RPMI7951 (cell line): ENCODE measurements around the gene TMEM143. TPM values are rescaled to one million over a fixed set of nuclear protein-coding genes. Genes with fewer than 3 reads are reported as not detected.
"Not testable (repeated sequence)": the region's sequence is repeated elsewhere in the genome, so short reads cannot be mapped to it uniquely, and the experiment has no call there.

Experiments used
- DNase-seq: peaks from one replicate; pipeline ENCODE4 v3.0.0-alpha.2; 2012; ENCODE audit warnings: low read depth
- total RNA-seq: library from RNA; depleted of rRNA; stranded (reverse); fragments of >200 nt; shearing (Covaris generic); gene quantifications from 2 replicates; pipeline ENCODE4 v1.2.3, GENCODE V29; 2014; rRNA removed

TMEM143 gene
- 4.4 and 6.4 TPM in 2 replicates for total RNA-seq

DNA sequence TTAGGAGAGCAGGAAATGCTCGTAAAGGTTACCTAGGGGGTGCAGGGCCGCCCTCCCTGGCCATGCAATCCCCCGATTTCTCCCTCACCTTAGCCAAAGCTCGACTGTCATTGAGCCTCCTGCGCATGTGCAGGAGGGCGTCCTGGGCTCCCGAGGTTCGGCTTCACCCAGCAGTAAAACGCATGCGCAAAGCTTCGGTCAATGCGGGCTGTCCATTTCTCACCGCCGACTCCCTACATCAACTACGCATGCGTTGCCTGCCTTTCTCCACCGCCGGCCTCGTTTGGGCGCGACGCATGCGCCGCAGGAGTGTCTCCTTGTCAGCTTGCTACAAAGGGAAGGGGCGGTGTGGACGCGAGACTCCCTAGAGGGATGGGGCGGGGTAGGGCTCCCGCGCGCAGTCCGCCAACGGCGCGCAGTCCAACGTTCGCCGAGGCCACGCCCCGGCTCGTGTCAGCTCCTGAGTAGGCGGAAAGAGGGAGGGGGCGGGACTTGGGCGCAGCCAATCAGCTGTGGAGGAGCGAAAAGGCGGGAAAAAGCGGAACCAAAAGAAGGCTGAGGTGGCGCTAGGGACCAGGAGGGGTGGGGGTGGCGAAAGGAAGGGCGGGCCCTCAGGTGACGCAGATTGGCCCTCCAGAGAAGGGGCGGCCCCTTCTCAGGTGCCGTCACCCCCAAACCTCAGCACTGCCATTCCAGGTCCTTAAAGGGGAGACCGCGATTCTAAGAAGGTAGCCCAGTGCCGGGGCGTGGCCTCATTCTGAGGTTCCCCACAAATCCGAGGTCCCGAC, at the start of gene TMEM143, which contains the start of gene SYNGR4:
TSS of gene TMEM143 (minus strand) at position 131 of the 788 bp plus-strand sequence. CDS start at position 111, 20 bp downstream.
TSS of gene SYNGR4 (plus strand) at position 558 of the 788 bp plus-strand sequence. CDS start 1,476 bp downstream, outside the sequence.
- DNase-seq = peak; percentile 99

DNA sequence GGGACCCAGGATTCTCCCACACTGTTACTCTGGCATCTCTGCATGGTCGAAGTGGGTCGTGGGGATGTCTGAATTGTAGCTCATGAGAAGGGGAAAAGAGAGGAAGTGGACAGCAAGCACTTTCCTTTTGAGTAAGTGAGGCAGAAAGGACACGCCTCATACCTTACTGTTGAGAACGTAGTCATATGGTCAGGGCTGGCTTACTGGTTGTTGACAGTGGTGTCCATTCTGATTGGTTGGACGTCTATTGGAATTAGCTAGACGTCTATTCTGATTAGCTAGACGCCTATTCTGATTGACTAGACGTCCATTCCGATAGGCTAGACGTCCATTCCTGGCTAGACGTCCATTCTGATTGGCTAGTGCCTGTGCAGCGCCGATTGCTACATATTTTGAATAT, 42.1 kb upstream of the TMEM143 start:
- no peak for DNase-seq

DNA sequence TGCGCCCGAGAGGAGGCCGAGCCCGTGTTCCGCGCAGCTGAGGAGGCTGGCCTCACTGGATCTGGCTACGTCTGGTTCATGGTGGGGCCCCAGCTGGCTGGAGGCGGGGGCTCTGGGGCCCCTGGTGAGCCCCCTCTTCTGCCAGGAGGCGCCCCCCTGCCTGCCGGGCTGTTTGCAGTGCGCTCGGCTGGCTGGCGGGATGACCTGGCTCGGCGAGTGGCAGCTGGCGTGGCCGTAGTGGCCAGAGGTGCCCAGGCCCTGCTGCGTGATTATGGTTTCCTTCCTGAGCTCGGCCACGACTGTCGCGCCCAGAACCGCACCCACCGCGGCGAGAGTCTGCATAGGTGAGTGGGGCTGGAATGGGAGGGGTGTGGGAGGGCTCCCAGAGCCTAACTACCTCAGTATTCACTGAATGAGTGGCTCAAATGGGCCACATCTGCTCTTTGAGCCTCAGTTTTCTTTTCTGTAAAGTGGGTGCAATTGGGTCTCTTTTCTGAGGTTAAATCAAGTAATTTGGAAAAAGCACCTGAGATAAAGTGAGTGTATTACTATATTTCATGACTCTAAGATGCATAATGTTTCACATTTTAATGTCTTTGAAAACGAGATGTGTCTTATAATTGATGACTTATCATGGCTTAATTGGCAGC, 41.4 kb upstream of the TMEM143 start:
- DNase-seq = no peak

DNA sequence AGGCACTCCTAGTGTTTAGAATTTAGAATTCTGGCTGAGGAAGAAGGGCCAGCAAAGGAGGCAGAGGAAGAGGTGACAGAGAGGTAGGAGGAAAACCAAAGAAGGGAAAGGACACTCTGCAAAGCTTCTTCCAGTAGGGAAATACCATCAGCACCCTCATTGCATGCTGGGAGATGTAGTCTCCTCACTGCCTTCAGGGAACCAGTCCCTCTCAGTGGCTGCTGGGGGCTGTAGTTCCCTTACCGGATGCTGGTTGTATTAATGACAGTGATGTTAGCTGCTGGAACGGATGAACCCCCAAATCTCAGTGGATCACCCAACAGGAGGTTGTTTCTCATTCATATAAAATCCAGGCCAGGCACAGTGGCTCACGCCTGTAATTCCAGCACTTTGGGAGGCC, 39.9 kb upstream of the TMEM143 start:
- peak; percentile 77 for DNase-seq

DNA sequence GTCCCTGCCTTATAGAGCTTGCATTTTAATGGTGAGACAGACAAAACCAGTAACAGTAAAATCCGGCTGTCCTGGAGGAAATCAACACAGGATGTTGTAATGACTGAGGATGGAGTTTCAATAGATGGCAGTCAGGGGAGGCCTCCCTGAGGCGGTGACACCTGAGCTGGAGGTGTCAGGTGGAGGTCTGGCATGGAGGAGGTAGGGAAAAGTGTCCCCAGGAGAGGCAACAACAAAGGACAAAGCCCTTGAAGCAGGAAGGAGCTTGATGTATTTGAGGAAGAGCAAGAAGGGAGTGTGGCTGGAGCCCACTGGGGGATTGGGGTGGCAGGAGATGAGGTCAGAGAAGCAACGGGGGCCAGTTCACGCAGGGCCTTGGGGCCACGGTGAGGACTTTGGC, 37.5 kb upstream of the TMEM143 start:
- DNase-seq = no peak

DNA sequence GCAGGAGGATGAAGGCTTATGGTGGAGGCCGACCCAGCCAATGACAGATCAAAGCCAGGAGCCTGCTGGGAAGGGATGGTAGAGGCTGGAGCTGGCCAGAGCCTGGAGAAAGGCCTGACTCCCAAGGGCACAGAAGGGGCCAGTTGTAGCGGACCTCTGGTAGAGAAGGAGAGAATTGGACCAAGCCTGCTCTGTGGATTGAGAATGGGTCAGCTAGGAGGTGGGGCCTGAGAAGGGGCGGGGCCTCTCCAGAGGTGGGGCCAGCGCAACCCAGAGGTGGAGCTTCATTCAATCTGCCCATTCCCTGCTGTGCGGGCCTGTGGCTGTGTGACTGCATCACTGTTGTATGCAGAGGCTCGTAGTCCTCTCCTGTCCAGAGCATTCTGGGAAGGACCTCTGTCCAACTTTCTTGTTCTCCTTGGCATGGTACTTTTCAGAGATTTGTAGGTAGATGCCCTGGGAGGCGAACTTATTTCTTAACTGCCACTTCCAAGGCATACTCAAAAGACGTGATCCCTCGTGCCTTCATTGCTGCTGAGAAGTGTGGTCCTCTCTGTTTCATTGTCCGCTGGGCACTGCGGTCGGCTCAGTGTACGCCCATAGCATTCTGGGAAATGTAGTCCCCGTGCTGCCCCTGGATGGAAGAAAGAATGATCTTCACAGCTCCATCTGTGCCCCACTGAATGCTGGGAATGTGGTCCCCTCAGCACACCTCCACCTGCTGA, 36.4 kb upstream of the TMEM143 start:
- peak; percentile 89 for DNase-seq

DNA sequence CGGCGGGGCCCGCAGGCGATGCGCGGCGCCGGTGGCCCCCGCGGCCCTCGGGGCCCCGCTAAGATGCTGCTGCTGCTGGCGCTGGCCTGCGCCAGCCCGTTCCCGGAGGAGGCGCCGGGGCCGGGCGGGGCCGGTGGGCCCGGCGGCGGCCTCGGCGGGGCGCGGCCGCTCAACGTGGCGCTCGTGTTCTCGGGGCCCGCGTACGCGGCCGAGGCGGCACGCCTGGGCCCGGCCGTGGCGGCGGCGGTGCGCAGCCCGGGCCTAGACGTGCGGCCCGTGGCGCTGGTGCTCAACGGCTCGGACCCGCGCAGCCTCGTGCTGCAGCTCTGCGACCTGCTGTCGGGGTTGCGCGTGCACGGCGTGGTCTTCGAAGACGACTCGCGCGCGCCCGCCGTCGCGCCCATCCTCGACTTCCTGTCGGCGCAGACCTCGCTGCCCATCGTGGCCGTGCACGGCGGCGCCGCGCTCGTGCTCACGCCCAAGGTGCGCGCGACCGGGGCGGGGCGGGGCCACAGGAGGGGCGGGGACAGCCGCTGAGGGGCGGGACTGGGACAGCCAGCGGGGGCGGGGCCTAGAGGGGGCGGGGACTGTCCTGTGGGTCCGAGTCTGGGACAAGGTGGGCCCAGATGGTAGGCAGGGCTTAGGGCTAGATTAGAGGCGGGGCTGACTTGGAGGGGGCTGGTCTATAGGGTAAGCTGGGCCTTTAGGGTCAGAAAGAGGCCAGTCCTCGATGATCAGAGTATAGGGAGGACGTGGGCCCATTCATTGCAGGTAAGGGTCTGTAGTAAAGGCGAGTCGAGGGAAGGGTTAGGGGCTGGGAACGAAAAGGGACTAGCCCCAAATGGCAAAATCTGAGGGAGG, 34.9 kb upstream of the TMEM143 start:
- peak; percentile 85 for DNase-seq

DNA sequence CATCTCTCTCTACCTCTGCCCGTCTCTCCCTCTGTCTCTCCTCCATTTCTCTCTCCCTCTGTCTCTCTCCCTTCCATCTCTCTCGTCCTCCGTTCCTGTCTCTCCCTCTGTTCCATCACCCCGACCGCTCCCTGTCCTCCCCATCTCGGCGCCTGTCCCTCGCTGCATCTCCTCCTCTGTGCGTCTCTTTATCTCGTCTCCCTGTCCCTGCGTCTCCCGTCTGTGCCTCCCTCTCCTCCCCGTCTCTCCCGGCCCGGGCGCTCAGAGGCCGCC, 34.3 kb upstream of the TMEM143 start:
- peak; percentile 24 for DNase-seq

DNA sequence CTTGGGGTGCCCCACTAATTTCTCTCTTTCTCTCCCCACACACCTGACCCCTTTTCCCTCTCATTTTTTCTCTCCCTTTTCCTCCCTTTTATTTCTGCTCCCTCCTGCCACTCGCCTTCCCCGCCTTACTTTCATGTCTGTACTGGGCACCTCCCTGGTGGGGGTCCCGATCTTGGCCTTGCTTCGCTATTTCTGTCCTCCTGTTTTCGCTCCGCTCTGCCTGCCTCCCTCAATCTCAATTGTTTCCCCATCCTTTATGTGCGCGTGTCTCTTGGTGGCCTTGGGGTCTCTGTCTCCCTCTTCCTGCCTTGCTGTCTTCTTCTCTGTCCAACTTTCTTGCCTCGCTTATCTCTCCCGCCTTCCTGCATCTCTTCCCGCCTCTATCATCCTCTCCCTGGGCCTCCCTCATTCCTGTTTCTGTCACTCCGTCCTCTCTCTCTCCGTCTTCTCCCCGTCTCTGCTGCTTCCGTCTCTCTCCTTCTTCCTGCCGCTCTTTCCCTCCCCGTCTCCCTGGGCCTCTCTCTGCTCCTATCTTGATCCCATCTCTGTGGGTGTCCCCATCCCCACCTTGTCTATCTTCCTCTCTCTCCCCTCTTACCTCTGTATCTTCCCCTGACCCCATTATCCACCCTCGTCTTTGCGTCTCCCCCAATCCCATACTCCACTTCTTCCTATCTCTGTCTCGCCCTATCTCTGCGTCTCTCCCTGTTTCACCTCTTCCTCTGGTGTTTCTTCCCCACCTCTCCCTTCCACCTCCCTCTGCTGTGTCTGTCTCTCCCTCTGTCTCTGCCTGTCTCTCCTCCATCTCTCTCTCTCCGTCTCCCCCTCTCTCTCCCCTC, 33.7 kb upstream of the TMEM143 start:
- no peak for DNase-seq

DNA sequence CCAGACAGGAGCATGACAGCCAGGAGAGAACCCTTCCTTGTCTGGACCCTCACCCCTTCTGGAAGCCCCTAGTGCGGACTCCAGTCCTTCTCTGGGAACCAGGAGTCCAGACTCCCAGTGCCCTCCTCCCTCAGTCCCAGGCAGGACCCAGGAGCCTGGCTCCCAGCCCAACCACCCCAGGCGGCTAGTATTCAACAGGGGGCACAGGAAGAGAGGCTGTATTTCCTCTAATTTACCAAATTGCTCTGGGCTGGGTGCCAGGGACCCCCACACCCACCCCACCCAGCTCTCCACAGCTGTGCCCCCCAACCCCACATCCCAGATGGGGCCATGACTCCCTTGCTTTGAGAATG, 33.1 kb upstream of the TMEM143 start:
- no peak for DNase-seq

DNA sequence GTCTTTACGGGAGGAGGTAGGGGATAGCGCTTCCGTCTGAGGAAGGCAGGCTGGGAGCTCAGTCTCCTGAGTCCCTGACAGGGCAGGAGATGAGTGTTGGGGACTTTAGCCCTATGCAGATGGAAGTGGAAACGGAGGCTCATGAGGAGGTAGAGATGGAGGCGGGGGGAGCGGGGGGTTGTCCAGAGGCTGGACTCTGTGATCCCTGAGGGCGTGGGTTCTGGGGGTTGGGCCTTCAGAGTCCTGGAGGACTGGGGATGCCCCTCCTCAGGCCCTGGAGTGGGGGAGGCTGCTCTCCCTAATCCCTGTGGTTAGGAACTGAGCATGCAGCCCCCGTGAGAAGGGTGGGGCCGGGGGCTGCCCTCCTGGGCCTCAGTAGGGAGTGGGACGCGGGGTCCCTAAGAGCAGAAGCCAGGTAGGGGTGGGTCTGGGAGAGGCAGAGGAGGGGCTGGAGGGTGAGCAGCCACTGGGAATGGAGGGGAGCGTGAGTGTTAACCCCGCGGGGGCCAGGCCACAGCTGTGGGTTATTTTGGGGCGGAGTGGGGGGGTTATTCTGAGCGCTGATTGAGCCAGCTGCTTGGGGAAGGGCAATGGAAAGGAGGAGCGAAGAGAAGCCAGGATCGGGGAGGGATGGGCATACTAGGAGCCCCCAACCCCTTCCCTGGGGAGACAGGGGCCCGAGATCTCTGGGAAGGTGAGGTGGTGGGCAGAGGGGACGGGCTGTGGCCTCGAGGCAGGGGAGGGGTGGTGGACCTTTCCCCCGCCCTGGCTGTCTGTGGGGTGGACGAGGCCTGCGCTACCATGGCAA, 32.5 kb upstream of the TMEM143 start:
- DNase-seq = no peak

DNA sequence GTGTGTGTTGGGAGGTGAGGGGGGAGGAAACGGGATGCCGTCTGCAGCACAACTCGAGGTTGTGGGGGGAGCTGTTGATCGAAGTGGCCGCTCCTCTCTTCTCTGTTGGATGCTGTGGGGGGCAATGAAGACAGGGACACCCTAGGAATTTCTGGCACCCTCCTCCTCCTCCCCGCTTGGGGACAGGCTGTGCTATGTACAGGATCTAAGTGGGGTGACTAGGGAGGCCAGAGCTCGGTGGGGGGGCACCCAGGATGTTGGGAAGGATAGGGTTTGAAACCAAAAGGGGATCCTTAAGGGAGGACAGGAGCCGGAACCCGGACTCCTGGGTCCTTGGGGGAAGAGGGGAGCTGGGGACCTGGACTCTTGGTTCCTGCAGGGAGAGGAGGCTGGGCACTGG, 31.8 kb upstream of the TMEM143 start:
- DNase-seq = no peak

DNA sequence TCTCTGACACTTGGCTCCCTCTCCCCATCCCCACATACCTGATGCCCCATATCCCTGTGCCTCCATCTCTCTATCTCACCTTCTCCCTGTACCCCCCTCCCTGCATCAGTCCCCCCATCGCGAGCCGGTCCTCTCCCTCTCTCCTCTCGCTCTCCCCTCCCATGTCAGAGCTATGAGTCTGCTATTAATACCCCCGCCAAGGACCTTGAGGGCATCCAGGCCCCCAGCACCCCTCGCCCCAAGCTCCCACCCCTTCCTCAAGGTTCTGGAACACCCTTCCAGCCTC, 31.4 kb upstream of the TMEM143 start:
- no peak for DNase-seq

DNA sequence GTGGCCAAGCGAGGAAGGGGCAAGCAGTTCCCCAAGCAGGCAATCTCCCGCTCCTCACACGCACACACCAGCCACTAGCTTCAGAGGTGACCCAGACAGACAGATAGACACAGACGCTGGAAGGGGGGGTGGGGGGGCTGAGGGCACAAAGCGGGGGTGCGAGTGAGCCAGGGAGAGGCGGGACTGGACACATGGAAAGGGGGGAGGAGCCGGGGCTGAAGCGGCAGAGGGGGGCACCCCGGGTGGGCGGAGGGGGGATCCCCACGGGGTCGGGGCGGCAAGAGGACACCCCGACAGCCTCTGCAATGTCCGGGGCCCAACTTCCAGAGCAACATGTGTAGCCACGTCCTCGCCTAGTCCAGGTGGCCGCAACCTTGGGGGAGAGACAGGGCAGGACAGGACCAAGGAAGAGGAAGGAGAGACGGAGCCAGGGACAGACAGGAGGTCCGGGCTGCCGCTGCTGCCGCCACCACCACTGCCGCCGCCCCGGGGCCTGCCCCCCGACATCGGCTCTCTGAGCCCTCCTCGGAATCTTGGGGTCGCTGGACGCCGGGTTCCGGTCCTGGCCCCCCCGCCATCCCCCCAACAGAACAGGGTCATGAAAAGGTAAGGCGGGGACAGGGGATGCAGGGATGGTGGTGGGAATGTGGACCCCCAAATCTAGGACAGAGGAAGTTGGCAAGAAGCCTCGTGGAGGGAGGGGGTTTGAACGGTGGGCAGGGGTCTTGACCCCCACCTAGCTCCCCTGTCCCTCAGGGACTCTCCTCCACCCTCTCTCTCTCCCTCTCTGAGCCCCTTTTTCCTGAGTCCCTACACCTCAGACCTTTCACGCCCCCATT, 30.8 kb upstream of the TMEM143 start:
- no peak for DNase-seq

DNA sequence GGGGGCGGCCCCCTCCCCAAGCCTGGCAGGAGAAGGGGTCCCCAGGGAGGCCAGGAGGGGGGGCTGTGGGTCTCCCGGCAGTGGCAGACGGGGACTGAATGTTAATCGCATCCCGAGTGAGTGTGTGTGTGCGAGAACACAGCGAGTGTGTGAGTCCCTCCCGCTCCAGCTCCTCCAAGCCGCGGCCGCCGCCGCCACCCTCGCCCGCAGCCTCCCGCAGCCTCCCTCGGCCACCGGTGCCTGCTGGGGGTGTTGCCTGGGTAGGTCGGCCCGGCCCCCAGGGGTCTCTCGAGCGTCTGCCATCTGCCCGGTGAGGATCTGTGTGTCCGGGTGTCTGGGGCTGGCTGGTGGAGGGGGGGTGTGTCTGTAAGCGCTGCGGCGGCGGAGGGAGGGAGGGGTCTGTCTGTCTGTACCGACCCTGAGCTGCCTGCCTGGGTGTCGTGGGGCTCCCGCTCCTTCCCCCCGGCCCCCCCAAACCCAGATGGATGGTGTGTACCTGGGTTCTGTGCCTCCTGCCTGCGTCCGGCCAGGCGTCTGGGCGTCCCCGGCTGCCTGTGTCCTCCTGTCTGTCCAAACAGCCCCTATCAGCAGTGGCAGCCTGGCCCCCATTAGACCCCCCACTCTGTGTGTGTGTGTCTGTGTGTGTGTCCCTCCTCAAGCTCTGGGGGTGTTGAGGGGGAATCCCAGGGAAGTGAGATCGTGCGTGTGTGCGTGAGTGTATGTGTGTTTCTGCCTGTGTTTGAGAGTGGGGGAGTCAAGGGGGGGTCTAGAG, 30.0 kb upstream of the TMEM143 start, which contains the start of gene GRIN2D:
TSS of gene GRIN2D (plus strand) at position 110 of the 772 bp plus-strand sequence. CDS start 4,725 bp downstream, outside the sequence.
- no peak for DNase-seq

DNA sequence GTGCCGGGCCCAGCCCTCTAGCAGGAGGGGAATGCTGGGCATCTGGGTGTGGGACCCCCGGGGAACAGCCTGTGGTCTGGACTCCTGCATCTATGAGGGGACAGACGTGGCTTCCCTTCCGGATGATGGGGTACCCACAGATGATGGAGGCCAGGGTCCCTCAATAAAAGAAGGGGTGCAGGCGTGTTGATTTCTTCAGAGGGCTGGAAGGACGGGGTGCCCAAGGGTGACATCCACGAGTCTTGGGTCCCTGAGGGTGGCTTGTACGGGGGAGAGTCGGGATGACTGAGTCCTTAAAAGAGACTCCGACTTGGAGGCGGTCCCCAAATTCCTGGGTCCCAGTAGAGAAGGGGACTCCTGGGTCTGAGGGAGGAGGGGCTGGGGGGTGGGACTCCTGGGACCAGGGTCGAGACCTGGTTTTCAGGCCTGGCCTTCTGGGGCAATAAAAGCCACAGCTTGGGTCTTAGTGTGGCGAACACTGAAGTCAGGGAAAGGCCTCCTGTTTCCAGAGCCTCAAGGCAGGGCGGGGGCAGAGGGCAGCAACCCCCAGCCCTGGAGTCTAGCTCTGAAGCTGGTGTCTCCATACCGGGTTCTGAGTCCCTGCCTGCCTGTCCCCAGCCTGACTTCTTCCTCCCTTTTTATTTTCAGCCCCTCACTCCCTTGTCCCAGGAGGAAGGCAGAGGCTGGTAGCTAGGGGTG, 29.3 kb upstream of the TMEM143 start:
- no peak for DNase-seq

DNA sequence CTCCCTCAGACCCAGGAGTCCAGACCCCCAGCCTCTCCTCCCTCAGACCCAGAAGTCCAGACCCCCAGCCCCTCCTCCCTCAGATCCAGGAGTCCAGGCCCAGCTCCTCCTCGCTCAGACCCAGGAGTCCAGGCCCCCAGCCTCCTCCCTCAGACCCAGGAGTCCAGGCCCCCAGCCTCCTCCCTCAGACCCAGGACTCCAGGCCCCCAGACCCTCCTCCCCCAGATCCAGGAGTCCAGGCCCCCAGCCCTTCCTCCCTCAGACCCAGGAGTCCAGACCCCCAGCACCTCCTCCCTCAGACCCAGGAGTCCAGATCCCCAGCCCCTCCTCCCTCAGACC, 28.2 kb upstream of the TMEM143 start:
- not testable (repeated sequence) for DNase-seq
